Left ventricle myocardium inferior (tissue), 1 donor: ENCODE data around the gene SNRNP40. TPM values are rescaled to one million over a fixed set of nuclear protein-coding genes. Genes with fewer than 3 reads are reported as not detected.
A peak's percentile ranks its signal among the peaks of the same experiment; 100 is the strongest.
"Not testable (repeated sequence)": the region's sequence is repeated elsewhere in the genome, so short reads cannot be mapped to it uniquely, and the experiment has no call there.

ENCODE experiments used
- DNase-seq: peaks from one replicate; pipeline ENCODE4 v3.0.0-alpha.2; 2020
- H3K27ac ChIP-seq: fragments of 200-600 bp; replicated peaks from 2 replicates; pipeline ENCODE4 v1.8.0; 2021
- H3K27me3 ChIP-seq: fragments of 200-600 bp; 2 replicates; pipeline ENCODE4 v1.8.0; 2021; ENCODE audit warnings: low read depth
- H3K36me3 ChIP-seq: fragments of 200-600 bp; 2 replicates; pipeline ENCODE4 v1.8.0; 2021
- H3K4me1 ChIP-seq: fragments of 200-600 bp; 2 replicates; pipeline ENCODE4 v1.8.0; 2021
- H3K4me3 ChIP-seq: fragments of 200-600 bp; 2 replicates; pipeline ENCODE4 v1.8.0; 2021; ENCODE audit warnings: mild to moderate bottlenecking, moderate library complexity
- H3K9me3 ChIP-seq: fragments of 200-600 bp; replicated peaks from 2 replicates; pipeline ENCODE4 v1.8.0; 2021
- CTCF ChIP-seq: fragments of 200-600 bp; IDR thresholded peaks from 2 replicates; pipeline ENCODE4 v1.8.0; 2021; ENCODE audit warnings: antibody characterized with exemption, mild to moderate bottlenecking, borderline replicate concordance
- intact Hi-C: fragments of 100-400 bp; cut with micrococcal nuclease; formaldehyde crosslinking; loops from one replicate; pipeline ENCODE4 v1.11.0; 2022
- total RNA-seq: library from RNA; stranded (reverse); fragmentation: NEBNext Ultra II Directional; extraction: Animal tissue kit (Norgen Biotek cat#: 25700); gene quantifications from one replicate; pipeline ENCODE4 v1.2.1, GENCODE V29; 2021
- donor health status: DM: no; HTN: yes; CAD: no; lungs with severe emphysema.

SNRNP40 gene
- total RNA-seq, 1 donor from 2014 or later: 19.7 TPM

- no peaks in the 10 kb centered on the region for H3K27me3 ChIP-seq
- DNase-seq: no peak
- H3K9me3 ChIP-seq: no peaks in the 10 kb centered on the region
- H3K27ac ChIP-seq: no peak overlapping the region
- H3K4me3 ChIP-seq: no peak overlapping the region
- intact Hi-C loops: no loop called here
- peaks cover 10% of the 10 kb centered on the region for H3K4me1 ChIP-seq
- no peak for TF ChIP-seq CTCF
- peaks cover 84% of the 10 kb centered on the region for H3K36me3 ChIP-seq
Measured at GRCh38 chr1:31273619-31274018, 23.0 kb downstream of the SNRNP40 start.

- no peaks in the 10 kb centered on the region for H3K27me3 ChIP-seq
- no peak overlapping the region for H3K4me3 ChIP-seq
- no peak for TF ChIP-seq CTCF
- H3K36me3 ChIP-seq: peaks cover 84% of the 10 kb centered on the region
- peaks cover 10% of the 10 kb centered on the region for H3K4me1 ChIP-seq
- H3K9me3 ChIP-seq: no peaks in the 10 kb centered on the region
- H3K27ac ChIP-seq: no peak overlapping the region
- DNase-seq: no peak
- intact Hi-C loops: no loop called here
Measured at GRCh38 chr1:31272369-31272768, 24.2 kb downstream of the SNRNP40 start.

GRCh38 chr1:31266547-31266946 is 30.0 kb downstream of the SNRNP40 start:
- Histone ChIP-seq H3K9me3 (no peaks in the 10 kb centered on the region), H3K27me3 (no peaks in the 10 kb centered on the region), H3K4me3 (no peak overlapping the region), H3K4me1 (peaks cover 13% of the 10 kb centered on the region), H3K27ac (no peak overlapping the region), H3K36me3 (peaks cover 95% of the 10 kb centered on the region)
- no peak for DNase-seq
- intact Hi-C loops: no loop called here
- TF ChIP-seq CTCF: no peak

GRCh38 chr1:31264790-31265386 is 31.7 kb downstream of the SNRNP40 start:
- H3K36me3 ChIP-seq: peaks cover 95% of the 10 kb centered on the region
- intact Hi-C loops: no loop called here
- H3K9me3 ChIP-seq: no peaks in the 10 kb centered on the region
- no peak overlapping the region for H3K4me3 ChIP-seq
- H3K27ac ChIP-seq: peak overlapping the region; percentile 39
- peaks cover 13% of the 10 kb centered on the region for H3K4me1 ChIP-seq
- peak; percentile 18 for DNase-seq
- H3K27me3 ChIP-seq: no peaks in the 10 kb centered on the region
- TF ChIP-seq CTCF: no peak

GRCh38 chr1:31263408-31263807 is 33.2 kb downstream of the SNRNP40 start:
- H3K27me3 ChIP-seq: no peaks in the 10 kb centered on the region
- TF ChIP-seq CTCF: no peak
- no peaks in the 10 kb centered on the region for H3K9me3 ChIP-seq
- H3K4me3 ChIP-seq: no peak overlapping the region
- DNase-seq: no peak
- intact Hi-C loops: no loop called here
- H3K4me1 ChIP-seq: peaks cover 13% of the 10 kb centered on the region
- H3K27ac ChIP-seq: no peak overlapping the region
- H3K36me3 ChIP-seq: peaks cover 95% of the 10 kb centered on the region

- DNase-seq, H3K4me3 ChIP-seq, H3K27me3 ChIP-seq, H3K27ac ChIP-seq, H3K9me3 ChIP-seq, intact Hi-C loops: not testable (repeated sequence)
- H3K4me1 ChIP-seq: peaks cover 13% of the 10 kb centered on the region
- peaks cover 95% of the 10 kb centered on the region for H3K36me3 ChIP-seq
Measured at GRCh38 chr1:31262393-31262792, 34.2 kb downstream of the SNRNP40 start.
